HepG2 (cell line): ENCODE measurements around the gene BLOC1S4. TPM values are rescaled to one million over a fixed set of nuclear protein-coding genes. Genes with fewer than 3 reads are reported as not detected.

ENCODE experiments used
- CCDC6 ChIP-seq: sonication (generic); formaldehyde crosslinking; IDR thresholded peaks from 2 replicates; pipeline ENCODE4 v1.8.1; 2022; ENCODE audit warnings: mild to moderate bottlenecking, missing genetic modification reagents, moderate library complexity
- CREM ChIP-seq, 2 experiments: sonication (generic) in 1 of 2; formaldehyde crosslinking in 1 of 2; IDR thresholded peaks; 2 replicates each; pipeline versions ENCODE4 v1.4.0 to v1.6.1; 2016 to 2020; ENCODE audit warnings: antibody characterized with exemption in 1 of 2, mild to moderate bottlenecking in 1 of 2, missing genetic modification reagents in 1 of 2
- MTA1 ChIP-seq: sonication (generic); formaldehyde crosslinking; IDR thresholded peaks from 2 replicates; pipeline ENCODE4 v1.4.0; 2020; ENCODE audit warnings: missing genetic modification reagents, mild to moderate bottlenecking, borderline replicate concordance
- SALL1 ChIP-seq: sonication (generic); formaldehyde crosslinking; IDR thresholded peaks from 2 replicates; pipeline ENCODE4 v1.8.0; 2022; ENCODE audit warnings: mild to moderate bottlenecking, missing genetic modification reagents
- SRF ChIP-seq: IDR thresholded peaks from 2 replicates; pipeline ENCODE4 v1.6.1; 2011; ENCODE audit warnings: mild to moderate bottlenecking, low read depth, low read length, moderate library complexity
- ZFX ChIP-seq: sonication (generic); formaldehyde crosslinking; IDR thresholded peaks from 2 replicates; pipeline ENCODE4 v1.4.0; 2020; ENCODE audit warnings: mild to moderate bottlenecking, low read depth, missing genetic modification reagents, moderate library complexity
- ZNF510 ChIP-seq: sonication (generic); formaldehyde crosslinking; IDR thresholded peaks from 2 replicates; pipeline ENCODE4 v1.4.0; 2020; ENCODE audit warnings: low read depth, mild to moderate bottlenecking, missing genetic modification reagents
- ZNF678 ChIP-seq: sonication (generic); formaldehyde crosslinking; IDR thresholded peaks from 2 replicates; pipeline ENCODE4 v1.4.0; 2020; ENCODE audit warnings: mild to moderate bottlenecking, missing genetic modification reagents
- polyA plus RNA-seq, 8 experiments: library from polyadenylated mRNA; depleted of rRNA in 3 of 8; stranded (reverse) in 7 of 8; unstranded in 1 of 8; fragments of >200 nt; fragmentation: Illumina TruSeq in 4 of 8; extraction: Trizol in 4 of 8; gene quantifications; 2 replicates each; pipeline versions ENCODE4 v1.2.1 to v1.2.3, GENCODE V29; 2011 to 2016; ENCODE audit warnings: low read depth in 4 of 8, missing spikeins in 1 of 8, mixed read lengths in 1 of 8; ENCODE audit not compliant: insufficient read depth in 1 of 8
- total RNA-seq, 5 experiments: library from RNA; depleted of rRNA; stranded (reverse); fragments of >200 nt; fragmentation: Illumina TruSeq; extraction: Trizol; gene quantifications; 2 replicates each; pipeline ENCODE4 v1.2.3, GENCODE V29; 2016; ENCODE audit warnings: low read depth in 1 of 5
- TF ChIP-seq, protein P1 (sequence below): sonication (generic); formaldehyde crosslinking; IDR thresholded peaks from 2 replicates; pipeline ENCODE4 v1.4.0; 2020; ENCODE audit warnings: missing genetic modification reagents
- TF ChIP-seq, protein P2 (sequence below): sonication (generic); formaldehyde crosslinking; IDR thresholded peaks from 2 replicates; pipeline ENCODE4 v1.4.0; 2020; ENCODE audit warnings: missing genetic modification reagents
- TF ChIP-seq, protein P3 (sequence below): sonication (generic); formaldehyde crosslinking; IDR thresholded peaks from 2 replicates; pipeline ENCODE4 v1.4.0; 2020; ENCODE audit warnings: mild to moderate bottlenecking, missing genetic modification reagents
- TF ChIP-seq, protein P4 (sequence below): sonication (generic); formaldehyde crosslinking; IDR thresholded peaks from one replicate; pipeline ENCODE4 v1.5.1; 2020; ENCODE audit warnings: mild to moderate bottlenecking, missing genetic modification reagents; ENCODE audit errors: not compliant biosample characterization
- TF ChIP-seq, protein P5 (sequence below): sonication (generic); formaldehyde crosslinking; IDR thresholded peaks from 2 replicates; pipeline ENCODE4 v1.4.0; 2020; ENCODE audit warnings: missing genetic modification reagents

The BLOC1S4 gene
- total and polyA plus RNA-seq, 2 of the 13 experiments (the other 11 are each of a cell fraction or from before 2014, with no cell fraction given): 15.5 to 20.9 TPM

DNA sequence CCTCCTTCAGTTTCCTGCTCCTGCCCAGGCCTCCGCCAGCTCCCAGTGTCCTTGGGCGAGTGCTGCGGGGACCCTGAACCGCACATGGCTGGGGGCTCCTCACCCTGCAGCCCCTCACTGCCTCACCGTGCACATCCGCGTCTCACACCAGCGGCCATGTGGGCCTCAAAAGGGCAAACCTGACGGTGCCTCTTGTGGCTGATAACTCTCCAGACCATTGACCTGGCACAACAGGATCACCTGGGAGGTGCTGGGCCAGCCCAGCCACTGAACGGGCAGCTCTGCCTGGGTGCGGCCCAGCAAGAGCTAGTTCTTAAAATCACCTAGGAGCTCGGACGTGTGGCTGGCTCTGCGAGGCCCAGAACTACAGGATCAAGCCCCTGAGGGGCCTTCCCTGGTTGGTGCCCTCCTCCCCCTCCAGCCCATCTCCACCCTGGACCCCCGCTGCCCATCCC, 26.4 kb upstream of the BLOC1S4 start (continued):
- TF ChIP-seq, protein P1, sequence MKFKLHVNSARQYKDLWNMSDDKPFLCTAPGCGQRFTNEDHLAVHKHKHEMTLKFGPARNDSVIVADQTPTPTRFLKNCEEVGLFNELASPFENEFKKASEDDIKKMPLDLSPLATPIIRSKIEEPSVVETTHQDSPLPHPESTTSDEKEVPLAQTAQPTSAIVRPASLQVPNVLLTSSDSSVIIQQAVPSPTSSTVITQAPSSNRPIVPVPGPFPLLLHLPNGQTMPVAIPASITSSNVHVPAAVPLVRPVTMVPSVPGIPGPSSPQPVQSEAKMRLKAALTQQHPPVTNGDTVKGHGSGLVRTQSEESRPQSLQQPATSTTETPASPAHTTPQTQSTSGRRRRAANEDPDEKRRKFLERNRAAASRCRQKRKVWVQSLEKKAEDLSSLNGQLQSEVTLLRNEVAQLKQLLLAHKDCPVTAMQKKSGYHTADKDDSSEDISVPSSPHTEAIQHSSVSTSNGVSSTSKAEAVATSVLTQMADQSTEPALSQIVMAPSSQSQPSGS (CRISPR knock-in tag): no peak
- TF ChIP-seq CREM (IDR thresholded peaks at IDR 0.05) (no peak), CREM (CRISPR knock-in tag; IDR thresholded peaks at IDR 0.05) (no peak), ZNF510 (CRISPR knock-in tag) (no peak), MTA1 (CRISPR knock-in tag) (0 out of 2 replicates have a peak, but pooled peaks have one; percentile 9), SALL1 (CRISPR knock-in tag) (no peak; the same call in 1 of the 2 replicates), ZFX (CRISPR knock-in tag) (0 out of 2 replicates have a peak, but pooled peaks have one; percentile 38), ZNF678 (CRISPR knock-in tag) (no peak), CCDC6 (CRISPR knock-in tag) (0 out of 2 replicates have a peak, but pooled peaks have one; percentile 18), SRF (no peak)
- TF ChIP-seq, protein P2, sequence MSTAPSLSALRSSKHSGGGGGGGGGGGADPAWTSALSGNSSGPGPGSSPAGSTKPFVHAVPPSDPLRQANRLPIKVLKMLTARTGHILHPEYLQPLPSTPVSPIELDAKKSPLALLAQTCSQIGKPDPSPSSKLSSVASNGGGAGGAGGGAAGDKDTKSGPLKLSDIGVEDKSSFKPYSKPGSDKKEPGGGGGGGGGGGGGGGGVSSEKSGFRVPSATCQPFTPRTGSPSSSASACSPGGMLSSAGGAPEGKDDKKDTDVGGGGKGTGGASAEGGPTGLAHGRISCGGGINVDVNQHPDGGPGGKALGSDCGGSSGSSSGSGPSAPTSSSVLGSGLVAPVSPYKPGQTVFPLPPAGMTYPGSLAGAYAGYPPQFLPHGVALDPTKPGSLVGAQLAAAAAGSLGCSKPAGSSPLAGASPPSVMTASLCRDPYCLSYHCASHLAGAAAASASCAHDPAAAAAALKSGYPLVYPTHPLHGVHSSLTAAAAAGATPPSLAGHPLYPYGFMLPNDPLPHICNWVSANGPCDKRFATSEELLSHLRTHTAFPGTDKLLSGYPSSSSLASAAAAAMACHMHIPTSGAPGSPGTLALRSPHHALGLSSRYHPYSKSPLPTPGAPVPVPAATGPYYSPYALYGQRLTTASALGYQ (CRISPR knock-in tag): no peak
- TF ChIP-seq, protein P3, sequence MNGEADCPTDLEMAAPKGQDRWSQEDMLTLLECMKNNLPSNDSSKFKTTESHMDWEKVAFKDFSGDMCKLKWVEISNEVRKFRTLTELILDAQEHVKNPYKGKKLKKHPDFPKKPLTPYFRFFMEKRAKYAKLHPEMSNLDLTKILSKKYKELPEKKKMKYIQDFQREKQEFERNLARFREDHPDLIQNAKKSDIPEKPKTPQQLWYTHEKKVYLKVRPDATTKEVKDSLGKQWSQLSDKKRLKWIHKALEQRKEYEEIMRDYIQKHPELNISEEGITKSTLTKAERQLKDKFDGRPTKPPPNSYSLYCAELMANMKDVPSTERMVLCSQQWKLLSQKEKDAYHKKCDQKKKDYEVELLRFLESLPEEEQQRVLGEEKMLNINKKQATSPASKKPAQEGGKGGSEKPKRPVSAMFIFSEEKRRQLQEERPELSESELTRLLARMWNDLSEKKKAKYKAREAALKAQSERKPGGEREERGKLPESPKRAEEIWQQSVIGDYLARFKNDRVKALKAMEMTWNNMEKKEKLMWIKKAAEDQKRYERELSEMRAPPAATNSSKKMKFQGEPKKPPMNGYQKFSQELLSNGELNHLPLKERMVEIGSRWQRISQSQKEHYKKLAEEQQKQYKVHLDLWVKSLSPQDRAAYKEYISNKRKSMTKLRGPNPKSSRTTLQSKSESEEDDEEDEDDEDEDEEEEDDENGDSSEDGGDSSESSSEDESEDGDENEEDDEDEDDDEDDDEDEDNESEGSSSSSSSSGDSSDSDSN (CRISPR knock-in tag): 0 out of 2 replicates have a peak, but pooled peaks have one; percentile 2
- TF ChIP-seq, protein P4, sequence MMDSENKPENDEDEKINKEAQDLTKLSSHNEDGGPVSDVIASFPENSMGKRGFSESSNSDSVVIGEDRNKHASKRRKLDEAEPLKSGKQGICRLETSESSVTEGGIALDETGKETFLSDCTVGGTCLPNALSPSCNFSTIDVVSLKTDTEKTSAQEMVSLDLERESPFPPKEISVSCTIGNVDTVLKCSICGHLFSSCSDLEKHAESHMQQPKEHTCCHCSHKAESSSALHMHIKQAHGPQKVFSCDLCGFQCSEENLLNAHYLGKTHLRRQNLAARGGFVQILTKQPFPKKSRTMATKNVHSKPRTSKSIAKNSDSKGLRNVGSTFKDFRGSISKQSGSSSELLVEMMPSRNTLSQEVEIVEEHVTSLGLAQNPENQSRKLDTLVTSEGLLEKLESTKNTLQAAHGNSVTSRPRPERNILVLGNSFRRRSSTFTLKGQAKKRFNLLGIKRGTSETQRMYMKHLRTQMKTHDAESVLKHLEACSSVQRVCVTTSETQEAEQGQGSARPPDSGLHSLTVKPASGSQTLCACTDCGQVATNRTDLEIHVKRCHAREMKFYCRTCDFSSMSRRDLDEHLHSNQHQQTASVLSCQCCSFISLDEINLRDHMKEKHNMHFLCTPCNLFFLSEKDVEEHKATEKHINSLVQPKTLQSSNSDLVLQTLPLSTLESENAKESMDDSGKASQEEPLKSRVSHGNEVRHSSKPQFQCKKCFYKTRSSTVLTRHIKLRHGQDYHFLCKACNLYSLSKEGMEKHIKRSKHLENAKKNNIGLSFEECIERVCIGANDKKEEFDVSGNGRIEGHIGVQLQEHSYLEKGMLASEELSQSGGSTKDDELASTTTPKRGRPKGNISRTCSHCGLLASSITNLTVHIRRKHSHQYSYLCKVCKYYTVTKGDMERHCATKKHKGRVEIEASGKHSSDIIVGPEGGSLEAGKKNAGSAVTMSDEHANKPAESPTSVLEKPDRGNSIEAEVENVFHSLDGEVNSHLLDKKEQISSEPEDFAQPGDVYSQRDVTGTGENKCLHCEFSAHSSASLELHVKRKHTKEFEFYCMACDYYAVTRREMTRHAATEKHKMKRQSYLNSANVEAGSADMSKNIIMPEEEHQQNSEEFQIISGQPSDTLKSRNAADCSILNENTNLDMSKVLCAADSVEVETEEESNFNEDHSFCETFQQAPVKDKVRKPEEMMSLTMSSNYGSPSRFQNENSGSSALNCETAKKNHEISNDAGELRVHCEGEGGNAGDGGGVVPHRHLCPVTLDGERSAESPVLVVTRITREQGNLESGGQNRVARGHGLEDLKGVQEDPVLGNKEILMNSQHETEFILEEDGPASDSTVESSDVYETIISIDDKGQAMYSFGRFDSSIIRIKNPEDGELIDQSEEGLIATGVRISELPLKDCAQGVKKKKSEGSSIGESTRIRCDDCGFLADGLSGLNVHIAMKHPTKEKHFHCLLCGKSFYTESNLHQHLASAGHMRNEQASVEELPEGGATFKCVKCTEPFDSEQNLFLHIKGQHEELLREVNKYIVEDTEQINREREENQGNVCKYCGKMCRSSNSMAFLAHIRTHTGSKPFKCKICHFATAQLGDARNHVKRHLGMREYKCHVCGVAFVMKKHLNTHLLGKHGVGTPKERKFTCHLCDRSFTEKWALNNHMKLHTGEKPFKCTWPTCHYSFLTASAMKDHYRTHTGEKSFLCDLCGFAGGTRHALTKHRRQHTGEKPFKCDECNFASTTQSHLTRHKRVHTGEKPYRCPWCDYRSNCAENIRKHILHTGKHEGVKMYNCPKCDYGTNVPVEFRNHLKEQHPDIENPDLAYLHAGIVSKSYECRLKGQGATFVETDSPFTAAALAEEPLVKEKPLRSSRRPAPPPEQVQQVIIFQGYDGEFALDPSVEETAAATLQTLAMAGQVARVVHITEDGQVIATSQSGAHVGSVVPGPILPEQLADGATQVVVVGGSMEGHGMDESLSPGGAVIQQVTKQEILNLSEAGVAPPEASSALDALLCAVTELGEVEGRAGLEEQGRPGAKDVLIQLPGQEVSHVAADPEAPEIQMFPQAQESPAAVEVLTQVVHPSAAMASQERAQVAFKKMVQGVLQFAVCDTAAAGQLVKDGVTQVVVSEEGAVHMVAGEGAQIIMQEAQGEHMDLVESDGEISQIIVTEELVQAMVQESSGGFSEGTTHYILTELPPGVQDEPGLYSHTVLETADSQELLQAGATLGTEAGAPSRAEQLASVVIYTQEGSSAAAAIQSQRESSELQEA: no peak
- TF ChIP-seq, protein P5, sequence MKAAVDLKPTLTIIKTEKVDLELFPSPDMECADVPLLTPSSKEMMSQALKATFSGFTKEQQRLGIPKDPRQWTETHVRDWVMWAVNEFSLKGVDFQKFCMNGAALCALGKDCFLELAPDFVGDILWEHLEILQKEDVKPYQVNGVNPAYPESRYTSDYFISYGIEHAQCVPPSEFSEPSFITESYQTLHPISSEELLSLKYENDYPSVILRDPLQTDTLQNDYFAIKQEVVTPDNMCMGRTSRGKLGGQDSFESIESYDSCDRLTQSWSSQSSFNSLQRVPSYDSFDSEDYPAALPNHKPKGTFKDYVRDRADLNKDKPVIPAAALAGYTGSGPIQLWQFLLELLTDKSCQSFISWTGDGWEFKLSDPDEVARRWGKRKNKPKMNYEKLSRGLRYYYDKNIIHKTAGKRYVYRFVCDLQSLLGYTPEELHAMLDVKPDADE: no peak
